ENCODE data around the gene AQP7.

DNA sequence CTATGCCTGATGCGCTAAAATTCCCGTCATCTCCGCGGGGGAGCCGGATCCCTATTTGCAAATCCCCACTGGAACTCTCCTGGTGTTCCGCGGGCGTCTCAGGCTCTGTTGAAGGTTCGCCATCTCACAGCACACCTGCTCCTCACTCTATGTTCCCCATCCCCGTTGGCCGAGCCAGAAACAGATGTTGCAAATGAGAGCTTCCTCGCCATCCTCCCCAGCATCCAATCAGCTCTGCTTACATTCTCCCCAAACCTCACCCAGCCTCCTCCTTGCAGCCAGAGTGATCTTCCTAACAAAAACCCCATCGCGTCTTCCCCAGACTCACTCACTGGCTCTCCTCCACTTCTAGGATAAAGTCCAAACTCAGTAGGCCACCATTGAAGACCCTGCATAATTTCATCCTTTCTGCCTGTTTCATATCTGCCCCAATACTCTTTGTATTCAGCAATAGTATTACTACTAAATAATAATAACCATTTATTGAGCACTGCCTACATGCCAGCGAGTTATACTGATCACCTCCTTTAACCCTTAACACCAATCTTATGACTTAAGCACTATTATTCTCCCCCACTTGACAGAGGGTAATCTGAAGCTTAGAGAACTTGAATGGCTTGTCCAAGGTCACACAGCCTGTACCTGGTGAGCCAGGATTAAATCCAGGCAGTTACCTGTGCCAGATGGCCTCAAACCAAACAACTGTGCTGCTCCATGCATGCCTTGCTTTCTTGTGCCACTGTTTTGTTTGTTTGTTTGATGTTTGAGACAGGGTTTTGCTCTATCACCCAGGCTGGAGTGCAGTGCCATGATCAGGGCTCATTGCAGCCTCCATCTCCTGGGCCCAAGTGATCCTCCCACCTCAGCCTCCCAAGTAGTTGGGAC, 14.0 kb downstream of the AQP7 start:
- TF ChIP-seq, protein P1, sequence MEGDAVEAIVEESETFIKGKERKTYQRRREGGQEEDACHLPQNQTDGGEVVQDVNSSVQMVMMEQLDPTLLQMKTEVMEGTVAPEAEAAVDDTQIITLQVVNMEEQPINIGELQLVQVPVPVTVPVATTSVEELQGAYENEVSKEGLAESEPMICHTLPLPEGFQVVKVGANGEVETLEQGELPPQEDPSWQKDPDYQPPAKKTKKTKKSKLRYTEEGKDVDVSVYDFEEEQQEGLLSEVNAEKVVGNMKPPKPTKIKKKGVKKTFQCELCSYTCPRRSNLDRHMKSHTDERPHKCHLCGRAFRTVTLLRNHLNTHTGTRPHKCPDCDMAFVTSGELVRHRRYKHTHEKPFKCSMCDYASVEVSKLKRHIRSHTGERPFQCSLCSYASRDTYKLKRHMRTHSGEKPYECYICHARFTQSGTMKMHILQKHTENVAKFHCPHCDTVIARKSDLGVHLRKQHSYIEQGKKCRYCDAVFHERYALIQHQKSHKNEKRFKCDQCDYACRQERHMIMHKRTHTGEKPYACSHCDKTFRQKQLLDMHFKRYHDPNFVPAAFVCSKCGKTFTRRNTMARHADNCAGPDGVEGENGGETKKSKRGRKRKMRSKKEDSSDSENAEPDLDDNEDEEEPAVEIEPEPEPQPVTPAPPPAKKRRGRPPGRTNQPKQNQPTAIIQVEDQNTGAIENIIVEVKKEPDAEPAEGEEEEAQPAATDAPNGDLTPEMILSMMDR (IDR thresholded peaks at IDR 0.05; ENCODE audit: insufficient read depth, low read length, poor library complexity, severe bottlenecking), result no peak
- TF ChIP-seq EZH2phosphoT487 (conservative IDR thresholded peaks at IDR 0.05; ENCODE audit: low read length), result no peak

Measured in SU-DHL-6 (cell line).